Esophagus squamous epithelium (tissue), 5 donors: ENCODE data around the gene PRR3. TPM values are rescaled to one million over a fixed set of nuclear protein-coding genes. Genes with fewer than 3 reads are reported as not detected.

Source experiments
- DNase-seq: peaks from one replicate; lab custom pipeline; 2025; lab: John Stamatoyannopoulos, UW
- H3K27ac ChIP-seq, 4 donors: fragments of 200-600 bp; sonication (generic); one replicate each; pipeline ENCODE4 v1.5.1; 2016 to 2019; ENCODE audit warnings: mild to moderate bottlenecking in 1 of 4
- H3K27me3 ChIP-seq, 4 donors: fragments of 200-600 bp; sonication (generic); 1 replicate in 3 of 4; 2 replicates in 1 of 4; pipeline versions ENCODE4 v1.5.1 to v1.6.0; 2017 to 2021; ENCODE audit warnings: antibody characterized with exemption in 1 of 4
- H3K36me3 ChIP-seq, 3 donors: fragments of 200-600 bp; sonication (generic); one replicate each; pipeline ENCODE4 v1.5.1; 2016 to 2019
- H3K4me1 ChIP-seq, 3 donors: fragments of 200-600 bp; sonication (generic); one replicate each; pipeline ENCODE4 v1.5.1; 2017 to 2019
- H3K4me3 ChIP-seq, 4 donors: fragments of 200-600 bp; sonication (generic); 1 replicate in 3 of 4; 2 replicates in 1 of 4; pipeline ENCODE4 v1.5.1; 2016 to 2019; ENCODE audit warnings: mild to moderate bottlenecking in 2 of 4, moderate library complexity in 1 of 4
- H3K9me3 ChIP-seq, 3 donors: fragments of 200-600 bp; sonication (generic); one replicate each; pipeline ENCODE4 v1.5.1; 2016 to 2019
- POLR2A ChIP-seq, 4 donors: fragments of 450-650 bp; IDR thresholded peaks; one replicate each; pipeline ENCODE4 v1.6.1; 2017; ENCODE audit warnings: antibody characterized with exemption in 4 of 4, mild to moderate bottlenecking in 4 of 4, moderate library complexity in 3 of 4
- WGBS, 2 donors: methylation state at CpG; one replicate each; pipeline ENCODE4 v1.1.5; 2018; 5-methylcytosine and 5-hydroxymethylcytosine counted together
- intact Hi-C: fragments of 100-400 bp; cut with DNase I; formaldehyde crosslinking; loops from one replicate; pipeline ENCODE4 v1.15.0; 2022
- total RNA-seq, 4 donors: library from RNA; depleted of rRNA; stranded (reverse); fragments of >200 nt; gene quantifications; one replicate each; pipeline ENCODE4 v1.1.0, GENCODE V29; 2016
- TF ChIP-seq, protein P1 (sequence below), 6 experiments: fragments of 450-650 bp in 4 of 6; fragments of 200-600 bp in 2 of 6; sonication (generic) in 2 of 6; IDR thresholded peaks; one replicate each; pipeline ENCODE4 v1.5.1; 2016 to 2019; ENCODE audit warnings: antibody characterized with exemption in 6 of 6, mild to moderate bottlenecking in 4 of 6, moderate library complexity in 4 of 6
- donor health status: DM: yes; HTN: yes; CAD: no.

PRR3 gene
- total RNA-seq, 4 donors from 2014 or later = 3.2 to 11.6 (median 5.8) TPM

DNA sequence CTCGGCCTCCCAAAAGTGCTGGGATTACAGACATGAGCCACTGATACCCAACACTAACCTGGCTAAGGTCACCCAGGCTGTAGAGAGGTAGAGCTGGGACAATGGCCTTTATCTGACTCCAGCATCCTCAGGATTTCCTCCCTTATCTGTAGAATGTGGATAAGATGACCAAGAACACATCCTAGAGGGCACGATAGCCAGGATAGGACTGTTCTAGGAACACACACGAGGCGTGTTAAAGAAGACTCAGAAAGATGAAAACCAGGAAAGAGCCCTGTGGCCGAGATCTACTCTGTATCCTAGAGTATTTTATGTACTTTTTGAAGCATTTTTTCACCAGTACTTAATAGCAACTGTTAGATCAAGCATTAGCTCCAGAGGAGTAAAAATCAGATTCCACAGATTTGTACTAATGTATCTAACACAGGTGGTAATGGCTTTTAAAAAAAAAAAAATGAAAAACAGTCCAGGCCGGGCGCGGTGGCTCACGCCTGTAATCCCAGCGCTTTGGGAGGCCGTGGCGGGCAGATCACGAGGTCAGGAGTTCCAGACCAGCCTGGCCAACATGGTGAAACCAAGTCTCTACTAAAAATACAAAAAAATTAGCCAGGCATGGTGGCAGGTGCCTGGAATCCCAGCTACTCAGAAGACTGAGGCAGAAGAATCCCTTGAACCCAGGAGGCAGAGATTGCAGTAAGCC is 42.7 kb downstream of the PRR3 start:
- H3K4me3 ChIP-seq = no peak overlapping the region
- 76 to 80% methylated on average over 13 of the region's 13 CpGs for WGBS, 2 donors
- H3K36me3 ChIP-seq = peaks cover 37 to 52% (median 38%) of the 10 kb centered on the region in 3 donors
- TF ChIP-seq, protein P1, sequence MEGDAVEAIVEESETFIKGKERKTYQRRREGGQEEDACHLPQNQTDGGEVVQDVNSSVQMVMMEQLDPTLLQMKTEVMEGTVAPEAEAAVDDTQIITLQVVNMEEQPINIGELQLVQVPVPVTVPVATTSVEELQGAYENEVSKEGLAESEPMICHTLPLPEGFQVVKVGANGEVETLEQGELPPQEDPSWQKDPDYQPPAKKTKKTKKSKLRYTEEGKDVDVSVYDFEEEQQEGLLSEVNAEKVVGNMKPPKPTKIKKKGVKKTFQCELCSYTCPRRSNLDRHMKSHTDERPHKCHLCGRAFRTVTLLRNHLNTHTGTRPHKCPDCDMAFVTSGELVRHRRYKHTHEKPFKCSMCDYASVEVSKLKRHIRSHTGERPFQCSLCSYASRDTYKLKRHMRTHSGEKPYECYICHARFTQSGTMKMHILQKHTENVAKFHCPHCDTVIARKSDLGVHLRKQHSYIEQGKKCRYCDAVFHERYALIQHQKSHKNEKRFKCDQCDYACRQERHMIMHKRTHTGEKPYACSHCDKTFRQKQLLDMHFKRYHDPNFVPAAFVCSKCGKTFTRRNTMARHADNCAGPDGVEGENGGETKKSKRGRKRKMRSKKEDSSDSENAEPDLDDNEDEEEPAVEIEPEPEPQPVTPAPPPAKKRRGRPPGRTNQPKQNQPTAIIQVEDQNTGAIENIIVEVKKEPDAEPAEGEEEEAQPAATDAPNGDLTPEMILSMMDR (IDR thresholded peaks at IDR 0.05) = no peak
- TF ChIP-seq POLR2A (IDR thresholded peaks at IDR 0.05) = no peak
- intact Hi-C loops = loop anchor here (10.0 kb wide), 1 partner anchor 55 kb away; no protein-coding TSS in a partner anchor
- H3K27me3 ChIP-seq = no peaks in the 10 kb centered on the region
- no peak overlapping the region for H3K27ac ChIP-seq
- H3K4me1 ChIP-seq = peaks cover 0 to 30% (median 0%) of the 10 kb centered on the region in 3 donors
- no peaks in the 10 kb centered on the region for H3K9me3 ChIP-seq
- no peak for DNase-seq

DNA sequence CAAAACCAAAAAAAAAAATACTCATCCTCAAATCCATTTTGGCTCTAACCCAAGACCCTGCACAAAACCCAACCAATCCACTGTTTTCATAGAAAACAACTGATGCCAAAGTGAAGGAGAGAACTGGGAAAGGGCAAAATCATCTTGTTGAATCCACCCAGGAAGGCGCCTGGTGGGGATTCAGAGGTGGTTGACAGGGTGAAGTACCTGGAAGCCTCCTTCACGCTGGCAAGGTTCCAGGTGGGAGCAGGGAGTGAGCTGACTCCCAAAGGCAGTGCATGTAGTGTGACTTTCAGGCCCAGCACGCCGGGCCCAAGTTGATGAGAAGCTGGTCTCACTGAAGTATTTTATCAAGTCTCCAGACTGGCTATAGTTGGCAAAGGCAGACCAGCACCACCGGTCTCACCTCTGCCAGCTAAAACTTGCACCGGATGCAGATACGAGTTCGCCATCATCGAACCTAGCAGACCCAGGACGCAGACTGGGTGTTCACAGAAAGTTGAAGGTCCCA is 43.4 kb downstream of the PRR3 start:
- DNase-seq = no peak
- no peak overlapping the region for H3K4me3 ChIP-seq
- H3K4me1 ChIP-seq = peaks cover 0 to 23% (median 0%) of the 10 kb centered on the region in 3 donors
- TF ChIP-seq POLR2A (IDR thresholded peaks at IDR 0.05) = no peak
- TF ChIP-seq, protein P1 (IDR thresholded peaks at IDR 0.05) = no peak
- H3K36me3 ChIP-seq = peaks cover 43 to 55% (median 45%) of the 10 kb centered on the region in 3 donors
- H3K9me3 ChIP-seq = no peaks in the 10 kb centered on the region
- H3K27me3 ChIP-seq = no peaks in the 10 kb centered on the region
- 69 to 70% methylated on average over 7 to 9 of the region's 10 CpGs for WGBS, 2 donors
- intact Hi-C loops = no loop called here
- no peak overlapping the region for H3K27ac ChIP-seq

DNA sequence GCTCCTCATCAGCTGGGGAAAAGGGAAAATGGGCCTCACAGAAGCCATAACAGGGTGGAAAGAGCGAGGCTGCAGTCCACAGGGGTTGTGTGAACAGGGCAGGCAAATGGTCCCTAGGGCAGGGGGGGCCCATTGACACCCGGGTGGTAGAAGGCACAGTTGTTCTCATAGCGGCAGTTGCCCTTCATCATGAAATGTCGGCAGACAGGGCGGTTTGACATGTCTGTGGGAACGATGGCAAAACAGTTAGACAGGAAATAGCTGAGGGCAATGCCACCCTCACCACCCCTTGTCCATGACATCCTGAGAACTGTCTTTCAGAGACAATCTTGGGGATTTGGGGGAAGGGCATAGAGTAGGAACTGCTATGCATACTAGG is 44.3 kb downstream of the PRR3 start:
- WGBS, 2 donors = 51 to 59% methylated on average over 6 of the region's 6 CpGs
- peaks cover 0 to 13% (median 0%) of the 10 kb centered on the region in 3 donors for H3K4me1 ChIP-seq
- no peak overlapping the region for H3K27ac ChIP-seq
- H3K27me3 ChIP-seq = no peaks in the 10 kb centered on the region
- TF ChIP-seq, protein P1 (IDR thresholded peaks at IDR 0.05) = no peak
- TF ChIP-seq POLR2A (IDR thresholded peaks at IDR 0.05) = no peak
- H3K4me3 ChIP-seq = no peak overlapping the region
- intact Hi-C loops = no loop called here
- peaks cover 51 to 64% (median 52%) of the 10 kb centered on the region in 3 donors for H3K36me3 ChIP-seq
- no peak for DNase-seq
- H3K9me3 ChIP-seq = no peaks in the 10 kb centered on the region

DNA sequence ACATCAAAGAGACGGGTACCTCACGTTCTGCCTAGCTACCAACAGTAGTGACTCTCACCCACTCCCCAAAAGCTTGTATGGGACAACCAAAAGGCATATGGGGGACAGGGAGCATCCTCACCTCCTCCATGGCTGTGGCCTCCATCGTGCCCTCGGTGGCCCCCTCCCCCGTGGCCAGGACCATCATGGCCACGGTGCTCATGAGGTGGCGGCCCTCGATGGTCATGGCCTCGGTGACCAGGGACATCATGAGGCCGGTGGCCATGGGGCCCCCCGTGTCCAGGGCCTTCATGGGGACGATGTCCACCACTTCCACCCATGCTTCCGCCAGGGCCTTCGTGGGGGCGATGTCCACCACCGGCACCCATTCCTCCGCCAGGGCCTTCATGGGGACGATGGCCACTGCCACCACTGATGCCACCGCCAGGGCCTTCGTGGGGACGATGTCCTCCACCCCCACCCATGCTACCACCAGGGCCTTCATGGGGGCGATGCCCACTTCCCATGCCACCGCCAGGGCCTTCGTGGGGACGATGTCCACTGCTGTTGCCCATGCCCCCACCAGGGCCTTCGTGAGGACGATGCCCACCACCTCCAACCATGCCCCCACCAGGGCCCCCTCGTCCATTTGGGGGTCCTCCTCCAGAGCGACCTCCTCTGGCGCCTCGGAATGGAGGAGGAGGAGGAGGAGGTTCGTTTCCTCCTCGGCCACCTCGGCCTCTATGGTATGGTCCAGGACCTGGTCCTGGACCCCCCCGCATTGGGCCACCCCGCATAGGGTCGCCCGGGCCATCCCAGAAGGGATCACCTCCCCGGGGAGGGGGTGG is 44.9 kb downstream of the PRR3 start:
- 85 to 95% methylated on average over 11 to 14 of the region's 39 CpGs for WGBS, 2 donors
- H3K27ac ChIP-seq = no peak overlapping the region
- H3K4me3 ChIP-seq = no peak overlapping the region
- TF ChIP-seq, protein P1 (IDR thresholded peaks at IDR 0.05) = no peak
- no peak for TF ChIP-seq POLR2A (IDR thresholded peaks at IDR 0.05)
- no peak for DNase-seq
- intact Hi-C loops = no loop called here
- H3K4me1 ChIP-seq = peaks cover 0 to 7% (median 0%) of the 10 kb centered on the region in 3 donors
- no peaks in the 10 kb centered on the region for H3K9me3 ChIP-seq
- H3K27me3 ChIP-seq = no peaks in the 10 kb centered on the region
- H3K36me3 ChIP-seq = peaks cover 53 to 70% (median 58%) of the 10 kb centered on the region in 3 donors
